Activated T-helper 1 cell treated with Interleukin-2 at 50 U/mL for 16 hours (primary cell): ENCODE measurements around the gene PMPCA.
"Not testable (repeated sequence)": the region's sequence is repeated elsewhere in the genome, so short reads cannot be mapped to it uniquely, and the experiment has no call there.

Source experiments
- DNase-seq: peaks from one replicate; pipeline ENCODE4 v3.0.0-alpha.2; 2020; ENCODE audit warnings: low read depth

Gene PMPCA

GRCh38 chr9:136412962-136413361 is 2.5 kb downstream of the PMPCA start:
- DNase-seq = no peak

DNA sequence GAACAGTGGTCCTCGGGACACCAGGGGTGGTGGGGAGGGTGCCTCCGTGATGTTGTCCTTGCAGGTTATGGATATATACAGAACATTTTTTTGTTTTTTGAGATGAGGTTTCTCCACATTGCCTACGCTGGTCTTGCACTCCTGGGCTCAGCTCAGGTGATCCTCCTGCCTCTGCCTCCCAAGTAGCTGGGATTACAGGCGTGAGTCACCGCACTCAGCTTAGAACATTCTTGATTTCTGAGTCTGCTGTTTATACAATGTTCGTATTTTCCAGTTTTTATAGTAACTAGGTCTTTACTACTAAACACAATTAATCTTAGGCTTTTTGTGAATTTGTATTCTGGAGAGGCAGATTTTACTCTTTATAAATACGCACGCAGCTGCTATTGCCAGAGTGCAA is 6.0 kb downstream of the PMPCA start:
- no peak for DNase-seq

DNA sequence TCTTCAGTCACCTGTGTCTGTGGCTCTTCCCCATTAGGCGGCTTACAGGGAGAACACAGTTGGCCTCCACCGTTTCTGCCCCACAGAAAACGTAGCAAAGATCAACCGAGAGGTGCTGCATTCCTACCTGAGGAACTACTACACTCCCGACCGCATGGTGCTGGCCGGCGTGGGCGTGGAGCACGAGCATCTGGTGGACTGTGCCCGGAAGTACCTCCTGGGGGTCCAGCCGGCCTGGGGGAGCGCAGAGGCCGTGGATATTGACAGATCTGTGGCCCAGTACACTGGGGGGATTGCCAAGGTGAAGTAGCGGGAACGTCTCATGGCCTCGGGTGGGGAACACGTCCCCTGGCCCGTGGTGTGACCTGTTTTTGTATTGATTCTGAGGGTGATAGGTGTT is 6.5 kb downstream of the PMPCA start:
- no peak for DNase-seq

DNA sequence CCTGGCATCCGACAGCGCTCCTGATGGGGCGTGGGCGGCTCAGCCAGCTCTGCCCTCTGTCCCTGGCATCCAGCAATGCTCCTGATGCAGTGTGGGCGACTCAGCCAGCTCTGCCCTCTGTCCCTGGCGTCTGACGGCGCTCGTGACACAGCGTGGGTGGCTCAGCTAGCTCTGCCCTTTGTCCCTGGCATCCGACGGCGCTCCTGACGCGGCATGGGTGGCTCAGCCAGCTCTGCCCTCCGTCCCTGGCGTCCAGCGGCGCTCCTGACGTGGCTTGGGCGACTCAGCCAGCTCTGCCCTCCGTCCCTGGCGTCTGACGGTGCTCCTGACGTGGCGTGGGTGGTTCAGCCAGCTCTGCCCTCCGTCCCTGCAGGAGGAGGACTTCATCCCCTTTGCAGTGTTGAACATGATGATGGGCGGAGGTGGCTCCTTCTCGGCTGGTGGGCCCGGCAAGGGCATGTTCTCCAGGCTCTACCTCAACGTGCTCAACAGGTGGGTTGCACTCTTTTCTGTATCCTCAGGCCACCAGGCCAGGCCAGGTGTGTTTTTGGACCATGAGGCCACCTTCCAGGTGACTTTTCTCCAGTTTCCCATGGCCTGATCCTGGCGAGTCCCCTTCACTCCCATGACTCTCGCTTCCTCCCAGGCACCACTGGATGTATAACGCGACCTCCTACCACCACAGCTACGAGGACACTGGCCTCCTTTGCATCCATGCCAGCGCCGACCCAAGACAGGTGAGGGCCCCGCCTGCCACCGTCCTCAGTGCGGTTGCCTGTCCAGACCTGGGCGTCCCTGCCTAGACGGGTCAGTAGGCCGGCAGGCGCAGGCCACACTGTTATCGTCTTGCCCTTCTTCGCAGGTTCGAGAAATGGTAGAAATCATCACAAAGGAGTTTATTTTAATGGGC is 8.0 kb downstream of the PMPCA start:
- DNase-seq = no peak

DNA sequence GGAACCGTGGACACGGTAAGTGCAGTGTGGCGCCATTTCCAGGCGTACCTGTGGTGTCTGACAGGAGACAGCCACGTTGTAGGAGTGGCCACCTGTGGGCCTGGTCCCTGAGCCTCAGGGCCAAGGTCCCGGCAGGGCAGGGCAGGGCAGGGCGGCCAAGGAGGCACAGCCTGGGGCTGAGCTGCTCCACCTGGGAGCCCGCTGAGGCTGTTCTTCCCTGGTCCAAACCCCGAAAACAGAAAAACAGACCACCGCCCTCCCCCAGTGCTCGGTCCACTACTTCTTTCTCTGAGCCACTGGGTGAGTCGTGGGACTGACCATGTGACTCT is 8.6 kb downstream of the PMPCA start:
- no peak for DNase-seq

GRCh38 chr9:136421791-136422190 is 11.3 kb downstream of the PMPCA start:
- DNase-seq = no peak

DNA sequence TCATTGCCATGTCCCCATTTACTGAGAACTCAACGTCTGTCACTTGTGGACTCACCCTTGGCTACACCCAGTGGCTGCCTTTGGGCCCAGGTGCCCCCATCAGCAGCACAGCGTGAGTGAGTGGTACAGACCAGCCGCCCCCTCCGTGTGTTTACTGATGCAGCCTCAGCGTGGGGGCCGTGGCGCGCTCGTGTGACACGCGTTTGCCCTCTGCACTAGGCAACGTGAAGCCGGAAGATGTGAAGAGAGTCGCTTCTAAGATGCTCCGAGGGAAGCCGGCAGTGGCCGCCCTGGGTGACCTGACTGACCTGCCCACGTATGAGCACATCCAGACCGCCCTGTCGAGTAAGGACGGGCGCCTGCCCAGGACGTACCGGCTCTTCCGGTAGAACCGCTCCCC is 12.4 kb downstream of the PMPCA start:
- no peak for DNase-seq

- DNase-seq = no peak
Observed at GRCh38 chr9:136423432-136424146, 13.1 kb downstream of the PMPCA start.

DNA sequence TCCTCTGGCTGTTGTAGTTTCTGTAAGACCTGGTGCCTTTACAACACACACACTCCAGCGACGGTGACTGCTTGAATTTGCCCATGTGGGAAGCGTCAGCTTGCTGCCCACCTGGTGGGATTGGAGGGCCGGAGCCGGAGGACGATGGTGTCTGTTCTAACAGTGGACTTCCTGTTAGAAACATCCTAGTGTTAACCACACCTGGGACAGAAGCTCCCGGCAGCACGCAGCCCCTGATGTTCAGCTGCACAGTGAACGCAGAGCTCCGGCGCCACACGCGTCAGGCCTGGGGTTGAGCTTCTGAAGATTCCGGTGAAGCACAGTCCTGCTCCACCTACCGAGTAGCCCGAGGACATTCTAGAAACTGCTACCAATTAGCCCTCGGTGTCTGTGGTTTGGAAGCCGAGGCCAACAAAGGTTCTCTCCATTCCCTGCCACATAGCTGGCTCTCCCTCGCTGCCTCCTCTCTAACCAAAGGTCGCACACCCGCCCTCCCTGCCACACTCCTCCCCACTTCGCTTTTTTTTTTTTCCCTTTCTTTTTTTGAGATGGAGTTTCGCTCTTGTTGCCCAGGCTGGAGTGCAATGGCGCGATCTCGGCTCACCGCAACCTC is 14.4 kb downstream of the PMPCA start:
- DNase-seq = no peak

DNA sequence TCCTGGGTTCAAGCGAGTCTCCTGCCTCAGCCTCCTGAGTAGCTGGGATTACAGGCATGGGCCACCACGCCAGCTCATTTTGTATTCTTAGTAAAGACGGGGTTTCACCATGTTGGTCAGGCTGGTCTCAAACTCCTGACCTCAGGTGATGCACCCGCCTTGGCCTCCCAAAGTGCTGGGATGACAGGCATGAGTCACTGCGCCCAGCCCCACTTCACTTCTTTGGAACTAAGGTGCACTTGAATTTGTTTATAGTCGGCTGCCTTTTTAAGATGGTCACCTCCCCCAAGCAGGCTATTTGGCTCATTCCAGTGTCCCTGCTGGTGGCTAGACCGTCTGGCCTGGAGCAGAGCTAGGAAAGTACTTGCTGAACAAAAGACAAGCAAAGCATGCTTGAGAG is 14.9 kb downstream of the PMPCA start:
- not testable (repeated sequence) for DNase-seq

DNA sequence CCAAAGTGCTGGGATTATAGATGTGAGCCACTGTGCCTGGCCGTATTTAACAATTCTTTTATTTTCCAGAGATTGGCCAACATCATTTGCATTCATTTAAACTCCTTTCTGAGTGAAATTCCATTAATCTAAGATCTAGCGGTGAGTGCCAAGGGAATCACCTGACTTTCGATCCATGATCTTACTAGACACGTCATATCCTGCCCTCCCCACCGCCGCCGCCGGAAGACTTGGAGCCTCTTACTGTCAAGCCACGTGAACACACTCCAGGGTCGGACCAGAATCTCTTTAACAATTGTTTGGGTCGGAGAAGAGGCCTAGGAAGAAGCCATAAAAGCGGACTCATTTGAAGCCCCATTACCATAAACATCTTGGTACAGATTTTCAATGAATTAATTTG is 16.3 kb downstream of the PMPCA start:
- no peak for DNase-seq

GRCh38 chr9:136429075-136429628 is 18.7 kb downstream of the PMPCA start:
- no peak for DNase-seq

DNA sequence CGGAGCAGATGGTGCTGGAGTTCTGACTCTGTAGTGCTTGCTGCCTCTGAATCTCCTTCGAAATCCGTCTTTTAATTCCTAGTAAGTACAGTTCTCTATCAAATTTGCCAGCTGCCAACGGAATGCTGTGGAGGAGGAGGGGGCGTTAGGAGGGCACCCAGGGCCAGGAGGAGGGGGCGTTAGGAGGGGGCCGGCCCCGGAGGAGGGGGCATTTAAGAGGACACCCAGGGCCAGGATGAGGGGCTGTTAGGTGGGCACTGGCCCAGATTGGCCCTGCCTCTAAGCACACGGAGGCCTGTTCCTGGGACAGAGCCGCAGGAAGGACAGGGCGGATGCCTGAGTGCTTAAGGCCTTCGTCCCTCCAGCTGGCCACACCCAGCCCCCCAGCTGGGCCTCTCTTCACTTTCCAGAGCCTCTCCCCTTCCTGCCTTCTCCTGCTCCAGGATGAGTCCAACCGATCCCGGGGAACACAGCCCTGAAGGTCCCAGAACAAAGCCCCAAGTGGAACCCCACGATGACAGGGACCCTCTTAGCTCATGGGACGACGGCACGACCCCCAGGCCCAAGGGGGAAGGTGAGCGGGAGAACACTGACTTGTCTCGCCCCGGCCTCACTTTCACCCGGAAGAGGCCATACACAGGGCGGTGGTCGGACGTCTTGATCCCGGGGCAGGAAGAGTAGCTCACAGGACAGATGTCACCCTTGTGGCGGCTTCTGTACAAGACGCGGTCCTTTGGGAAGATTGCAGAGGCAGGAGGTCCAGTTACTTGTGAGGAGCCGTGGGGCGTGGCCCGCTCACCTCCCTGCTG is 19.4 kb downstream of the PMPCA start:
- no peak for DNase-seq

DNA sequence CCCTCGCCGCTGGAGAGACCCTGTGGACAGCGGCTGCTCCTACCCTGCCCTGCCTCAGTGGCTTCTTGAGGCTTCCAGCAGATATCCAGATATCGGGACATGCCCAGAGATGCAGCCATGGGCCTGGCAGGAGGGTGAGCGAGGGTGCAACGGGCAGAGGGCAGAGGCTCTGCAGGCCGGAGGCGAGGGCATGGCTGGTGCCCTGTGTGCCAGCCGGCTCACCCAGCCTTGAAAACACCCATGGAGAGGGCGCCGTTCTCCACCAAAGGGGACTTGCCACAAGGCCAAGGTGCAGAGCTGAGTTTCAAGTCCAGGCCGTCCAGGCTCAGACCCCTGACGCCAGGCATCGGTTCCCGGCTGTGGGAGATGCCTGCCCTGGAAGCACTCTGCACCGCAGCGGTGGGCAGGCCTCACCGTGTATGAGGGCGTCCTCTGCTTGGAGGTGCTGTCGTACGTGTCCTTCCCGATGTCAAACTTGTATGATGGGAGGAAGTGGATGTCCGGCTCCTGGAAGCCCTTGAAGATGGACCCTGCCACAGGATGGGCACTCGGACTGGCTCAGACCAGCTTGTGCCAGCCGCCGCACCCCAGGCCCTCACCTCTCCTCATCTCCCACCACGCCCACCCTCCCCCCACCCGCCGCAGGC is 20.3 kb downstream of the PMPCA start:
- no peak for DNase-seq

DNA sequence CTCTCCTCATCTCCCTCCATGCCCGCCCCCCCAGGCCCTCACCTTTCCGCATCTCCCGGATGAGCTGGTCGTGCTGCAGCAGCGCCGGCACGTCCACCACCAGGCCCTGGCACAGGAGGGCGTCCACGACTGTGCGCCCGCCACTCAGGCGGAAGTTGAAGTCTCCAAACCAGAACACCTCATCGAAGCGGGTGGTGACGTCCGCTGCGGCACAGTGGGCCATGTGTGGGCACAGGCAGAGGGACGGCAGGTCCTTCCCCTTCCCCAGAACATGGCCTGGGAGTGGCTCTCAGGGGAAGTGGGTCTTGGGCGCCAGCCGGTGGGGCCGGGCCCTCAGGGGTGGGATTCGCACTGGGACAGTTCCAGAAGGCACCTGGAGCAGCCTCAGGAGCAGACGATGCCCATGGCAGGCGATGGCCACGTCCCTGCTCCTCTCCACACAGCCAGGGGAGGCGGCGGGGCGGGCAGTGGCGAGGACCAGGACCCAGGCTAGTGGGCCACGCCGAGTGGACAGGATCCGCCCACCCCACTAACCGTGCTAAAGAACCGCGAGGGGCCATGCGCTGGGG is 21.4 kb downstream of the PMPCA start:
- DNase-seq = no peak

GRCh38 chr9:136432591-136432990 is 22.1 kb downstream of the PMPCA start:
- DNase-seq = no peak

GRCh38 chr9:136433043-136433715 is 22.7 kb downstream of the PMPCA start:
- no peak for DNase-seq

DNA sequence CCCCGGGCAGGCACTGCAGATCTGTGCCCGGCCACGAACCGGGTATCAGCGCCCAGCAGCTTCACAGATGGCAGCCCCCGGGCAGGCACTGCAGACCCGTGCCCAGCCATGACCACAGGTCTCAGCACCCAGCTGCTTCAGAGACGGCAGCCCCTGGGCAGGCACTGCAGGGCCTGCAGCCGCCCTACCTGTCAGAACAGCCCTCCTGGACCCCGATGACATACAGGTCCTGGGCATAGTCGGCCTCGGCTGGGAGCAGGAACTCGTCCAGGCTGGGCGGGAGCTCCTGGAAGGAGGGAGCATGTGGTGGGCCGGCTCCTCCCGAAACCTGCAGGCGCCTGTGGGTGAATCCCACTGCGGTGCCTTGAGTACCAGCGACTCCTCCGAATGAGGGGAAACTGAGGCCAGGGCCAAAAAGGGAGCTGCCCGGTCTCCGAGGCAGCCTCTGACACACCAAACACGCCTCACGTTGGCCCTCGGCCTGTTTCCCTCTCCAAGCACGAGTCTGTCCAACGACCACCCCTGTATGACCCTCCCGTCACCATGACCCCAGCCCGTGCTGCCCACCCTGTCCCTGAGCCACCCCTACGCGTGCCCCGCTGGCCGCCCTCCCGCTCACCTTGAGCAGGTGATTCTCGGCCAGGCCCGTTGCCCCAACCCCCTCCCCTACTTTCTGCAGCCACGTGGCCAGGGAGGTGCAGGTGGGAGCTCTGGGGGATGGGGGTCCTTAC is 23.6 kb downstream of the PMPCA start:
- no peak for DNase-seq

GRCh38 chr9:136434580-136435169 is 24.2 kb downstream of the PMPCA start:
- no peak for DNase-seq
